Measurements from ENCODE around the gene LRIF1.

GRCh38 chr1:110902820-110903463, 60.8 kb downstream of the LRIF1 start:
- TF ChIP-seq SMC3 (IDR thresholded peaks at IDR 0.05; ENCODE audit: borderline replicate concordance, low read length) (no peak), CEBPB (IDR thresholded peaks at IDR 0.05; ENCODE audit: borderline replicate concordance in 1 of 2, low read depth in 2 of 2, low read length in 2 of 2) (no peak), CTCF (IDR thresholded peaks at IDR 0.05 in 2 of 3, conservative IDR thresholded peaks at IDR 0.05 in 1 of 3; ENCODE audit: control insufficient read depth in 2 of 3, extremely low read depth in 1 of 3, insufficient read depth in 1 of 3, low read depth in 3 of 3, low read length in 3 of 3) (no peak), NFYB (IDR thresholded peaks at IDR 0.05; ENCODE audit: insufficient read depth, low read depth, low read length) (no peak), EZH2 (IDR thresholded peaks at IDR 0.05; ENCODE audit: borderline replicate concordance, control insufficient read depth, low read depth, low read length) (no peak), NR2C1 (IDR thresholded peaks at IDR 0.05) (no peak), HCFC1 (IDR thresholded peaks at IDR 0.05; ENCODE audit: low read length) (no peak), RFX5 (IDR thresholded peaks at IDR 0.05; ENCODE audit: low read depth, low read length) (no peak), FOXM1 (IDR thresholded peaks at IDR 0.05; ENCODE audit: low read depth, low read length) (no peak), RELA (IDR thresholded peaks at IDR 0.05; ENCODE audit: borderline replicate concordance, partially characterized antibody) (no peak), BRCA1 (IDR thresholded peaks at IDR 0.05; ENCODE audit: low read depth, low read length) (no peak), POLR2AphosphoS5 (IDR thresholded peaks at IDR 0.05; ENCODE audit: low read length) (peak; percentile 37; the same call in 1 of the 2 replicates)

Data from GM12878 (cell line).